PC-3 (cell line): ENCODE measurements around the gene ARHGAP12. TPM values are rescaled to one million over a fixed set of nuclear protein-coding genes. Genes with fewer than 3 reads are reported as not detected.

Source experiments
- ATAC-seq: fragments of 200-7000 bp; cut with Tn5 transposase; 2 replicates; pipeline ENCODE4 v1.9.1; 2020; ENCODE audit warnings: mild to moderate bottlenecking, moderate library complexity
- BruUV-seq: library from RNA; stranded (reverse); fragments of 400-500 nt; replicated peaks from 2 replicates; lab custom pipeline; 2021; lab: Mats Ljungman, UMichigan
- CTCF ChIA-PET: fragments of 300-600 bp; sonication (Branson Sonifier 250); formaldehyde crosslinking; loops from one replicate; lab custom pipeline; 2022; ENCODE audit warnings: antibody characterized with exemption; lab: Charles Lee
- POLR2A ChIA-PET: fragments of 300-600 bp; sonication (Branson Sonifier 250); formaldehyde crosslinking; loops from one replicate; lab custom pipeline; 2022; ENCODE audit warnings: antibody characterized with exemption; ENCODE audit not compliant: unreplicated experiment; lab: Charles Lee
- DNase-seq: peaks from one replicate; pipeline ENCODE4 v3.0.0-alpha.2; 2015
- H2AFZ ChIP-seq: fragments of 300-600 bp; sonication (generic); 2 replicates; pipeline ENCODE4 v1.6.0; 2016; ENCODE audit warnings: antibody characterized with exemption, low read length
- H3F3A ChIP-seq: fragments of 300-600 bp; sonication (generic); one replicate; pipeline ENCODE4 v1.6.0; 2017; ENCODE audit warnings: antibody characterized with exemption, low read length, control low read depth, mild to moderate bottlenecking; ENCODE audit not compliant: unreplicated experiment
- H3K27ac ChIP-seq: fragments of 300-600 bp; sonication (generic); 2 replicates; pipeline ENCODE4 v1.5.1; 2016; ENCODE audit warnings: mild to moderate bottlenecking, low read length
- H3K27me3 ChIP-seq: fragments of 300-600 bp; sonication (generic); 2 replicates; pipeline ENCODE4 v1.6.1; 2016; ENCODE audit warnings: low read length, mixed read lengths
- H3K36me3 ChIP-seq: fragments of 300-600 bp; sonication (generic); 2 replicates; pipeline ENCODE4 v1.6.1; 2016; ENCODE audit warnings: low read depth, mixed run types, low read length, mixed read lengths
- H3K4me1 ChIP-seq: fragments of 300-600 bp; sonication (generic); 2 replicates; pipeline ENCODE4 v1.5.1; 2016; ENCODE audit warnings: low read length; ENCODE audit not compliant: insufficient read depth
- H3K4me2 ChIP-seq: fragments of 300-600 bp; sonication (generic); 2 replicates; pipeline ENCODE4 v1.6.0; 2016; ENCODE audit warnings: low read length
- H3K4me3 ChIP-seq: fragments of 300-600 bp; sonication (generic); 2 replicates; pipeline ENCODE4 v1.5.1; 2016; ENCODE audit warnings: mild to moderate bottlenecking, low read length, mixed read lengths
- H3K79me2 ChIP-seq: fragments of 300-600 bp; sonication (generic); 2 replicates; pipeline ENCODE4 v1.6.1; 2017; ENCODE audit warnings: low read length, mixed read lengths
- H3K9ac ChIP-seq: fragments of 300-600 bp; sonication (generic); 2 replicates; pipeline ENCODE4 v1.6.0; 2016; ENCODE audit warnings: mild to moderate bottlenecking, low read length
- H3K9me2 ChIP-seq: fragments of 300-600 bp; sonication (generic); replicated peaks from 2 replicates; pipeline ENCODE4 v1.6.1; 2016; ENCODE audit warnings: mixed run types, low read length, mixed read lengths
- H3K9me3 ChIP-seq: fragments of 300-600 bp; sonication (generic); 2 replicates; pipeline ENCODE4 v1.6.1; 2016; ENCODE audit warnings: low read length, mixed read lengths
- H4K20me1 ChIP-seq: fragments of 300-600 bp; sonication (generic); 2 replicates; pipeline ENCODE4 v1.6.1; 2016; ENCODE audit warnings: low read length, mixed read lengths
- CTCF ChIP-seq: fragments of 300-600 bp; sonication (generic); conservative IDR thresholded peaks from 2 replicates; pipeline ENCODE4 v1.5.1; 2017; ENCODE audit warnings: antibody characterized with exemption, low read depth, mild to moderate bottlenecking, low read length
- EZH2 ChIP-seq: fragments of 300-600 bp; sonication (generic); IDR thresholded peaks from one replicate; pipeline ENCODE4 v1.6.1; 2017; ENCODE audit warnings: antibody characterized with exemption, mild to moderate bottlenecking, low read length; ENCODE audit not compliant: unreplicated experiment
- EZH2phosphoT487 ChIP-seq: fragments of 300-600 bp; sonication (generic); IDR thresholded peaks from 2 replicates; pipeline ENCODE4 v1.6.1; 2018; ENCODE audit warnings: mild to moderate bottlenecking, antibody characterized with exemption, low read length, borderline replicate concordance
- intact Hi-C: fragments of 100-400 bp; cut with micrococcal nuclease; formaldehyde crosslinking; loops from 2 replicates; pipeline ENCODE4 v1.9.0; 2023
- total RNA-seq: library from RNA; depleted of rRNA; stranded (reverse); fragments of >200 nt; gene quantifications from 2 replicates; pipeline ENCODE4 v1.2.3, GENCODE V29; 2014

The ARHGAP12 gene
- total RNA-seq, 1 experiment from 2014 or later, result 16.6 TPM

DNA sequence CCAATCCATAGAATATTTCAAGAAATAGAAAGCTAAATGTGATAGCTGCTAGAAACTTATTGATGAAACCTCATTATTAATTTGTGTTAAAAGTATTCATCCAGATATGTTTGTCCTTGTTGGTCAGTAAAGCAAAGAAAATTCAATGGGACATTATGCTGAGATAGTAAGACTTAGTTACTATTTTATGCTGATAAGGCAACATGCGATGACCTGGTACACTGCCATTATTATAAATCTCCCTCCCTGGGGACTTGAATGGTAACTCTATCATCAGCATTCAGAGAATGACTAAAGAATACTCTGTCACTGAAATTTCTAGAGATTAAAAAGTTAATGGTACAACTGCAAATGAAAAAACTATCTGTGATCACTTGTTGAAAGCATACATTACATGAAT is 54.9 kb downstream of the ARHGAP12 start:
- DNase-seq, result no peak
- no TSS peak for BruUV-seq
- Histone ChIP-seq H3F3A (no peaks in the 10 kb centered on the region), H3K79me2 (peaks cover 14% of the 10 kb centered on the region; the same call in 1 of the 2 replicates), H3K9me2 (no peaks in the 10 kb centered on the region), H3K27ac (no peak overlapping the region), H3K27me3 (no peaks in the 10 kb centered on the region), H3K4me1 (peaks cover 3% of the 10 kb centered on the region; the same call in 1 of the 2 replicates), H3K9ac (no peak overlapping the region), H4K20me1 (no peaks in the 10 kb centered on the region), H3K9me3 (no peaks in the 10 kb centered on the region), H3K4me2 (no peak overlapping the region), H3K36me3 (no peaks in the 10 kb centered on the region), H2AFZ (no peak overlapping the region), H3K4me3 (no peak overlapping the region)
- ChIA-PET POLR2A (no interaction called here), CTCF (no interaction called here)
- TF ChIP-seq EZH2 (no peak), EZH2phosphoT487 (no peak), CTCF (no peak)
- no peak for ATAC-seq
- intact Hi-C loops, result no loop called here

GRCh38 chr10:31871266-31872065 is 57.2 kb downstream of the ARHGAP12 start:
- BruUV-seq, result no TSS peak
- Histone ChIP-seq H3K36me3 (no peaks in the 10 kb centered on the region), H3K4me3 (no peak overlapping the region), H2AFZ (no peak overlapping the region), H4K20me1 (no peaks in the 10 kb centered on the region), H3F3A (no peaks in the 10 kb centered on the region), H3K79me2 (peaks cover 28% of the 10 kb centered on the region), H3K4me1 (peaks cover 20% of the 10 kb centered on the region), H3K27me3 (no peaks in the 10 kb centered on the region), H3K9me3 (no peaks in the 10 kb centered on the region), H3K27ac (no peak overlapping the region), H3K9ac (no peak overlapping the region), H3K9me2 (no peaks in the 10 kb centered on the region), H3K4me2 (no peak overlapping the region)
- intact Hi-C loops, result no loop called here
- POLR2A ChIA-PET, result no interaction called here
- CTCF ChIA-PET, result no interaction called here
- no peak for TF ChIP-seq EZH2
- DNase-seq (no peak), ATAC-seq (no peak)

DNA sequence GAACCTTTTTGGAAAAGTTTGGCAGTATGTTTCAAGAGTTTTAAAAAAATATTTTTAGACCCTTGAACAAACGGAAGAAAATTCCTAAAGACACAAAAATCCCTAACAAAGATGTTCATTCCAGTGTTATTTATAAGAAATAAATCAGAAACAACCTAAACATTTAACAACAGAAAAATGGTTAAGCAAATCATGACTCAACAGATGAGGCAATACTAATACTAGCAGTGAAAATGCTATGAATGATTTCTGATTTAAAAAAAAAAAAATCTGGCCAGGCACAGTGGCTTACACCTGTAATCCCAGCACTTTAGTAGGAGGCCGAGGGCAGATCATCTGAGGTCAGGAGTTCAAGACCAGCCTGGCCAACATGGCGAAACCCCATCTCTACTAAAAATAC is 61.0 kb downstream of the ARHGAP12 start:
- H3K4me2 ChIP-seq, result no peak overlapping the region
- H3K79me2 ChIP-seq, result peaks cover 55% of the 10 kb centered on the region
- BruUV-seq, result no TSS peak
- DNase-seq, result peak; percentile 54
- H3K27me3 ChIP-seq, result no peaks in the 10 kb centered on the region
- intact Hi-C loops, result loop anchor here (2.0 kb wide), 1 partner anchor 29 kb away; no protein-coding TSS in a partner anchor
- H4K20me1 ChIP-seq, result no peaks in the 10 kb centered on the region
- H3F3A ChIP-seq, result no peaks in the 10 kb centered on the region
- no peak for ATAC-seq
- H3K4me1 ChIP-seq, result peaks cover 47% of the 10 kb centered on the region
- H3K9ac ChIP-seq, result no peak overlapping the region
- H3K27ac ChIP-seq, result no peak overlapping the region
- ChIA-PET CTCF (no interaction called here), POLR2A (no interaction called here)
- no peak overlapping the region for H3K4me3 ChIP-seq
- no peaks in the 10 kb centered on the region for H3K9me2 ChIP-seq
- no peak for TF ChIP-seq CTCF
- TF ChIP-seq EZH2phosphoT487, result no peak
- no peak for TF ChIP-seq EZH2
- no peaks in the 10 kb centered on the region for H3K9me3 ChIP-seq
- H3K36me3 ChIP-seq, result no peaks in the 10 kb centered on the region
- H2AFZ ChIP-seq, result no peak overlapping the region
